B cell (primary cell): ENCODE results near the gene PIP4K2A. TPM values are rescaled to one million over a fixed set of nuclear protein-coding genes. Genes with fewer than 3 reads are reported as not detected.
A peak's percentile ranks its signal among the peaks of the same experiment; 100 is the strongest.

ENCODE experiments used
- ATAC-seq: fragments of 200-7000 bp; cut with Tn5 transposase; one replicate; pipeline ENCODE4 v1.10.0; 2021; ENCODE audit warnings: low read depth, mild to moderate bottlenecking, moderate number of reproducible peaks, moderate library complexity
- CTCF ChIA-PET: fragments of 350-600 bp; sonication (Branson Sonifier 250); formaldehyde crosslinking; loops from one replicate; lab custom pipeline; 2021; ENCODE audit warnings: antibody characterized with exemption, inconsistent platforms; lab: Charles Lee
- POLR2A ChIA-PET: fragments of 350-600 bp; sonication (Branson Sonifier 250); formaldehyde crosslinking; loops from one replicate; lab custom pipeline; 2021; ENCODE audit warnings: antibody characterized with exemption; lab: Charles Lee
- DNase-seq: peaks from one replicate; pipeline ENCODE4 v3.0.0; 2013
- H2AFZ ChIP-seq: 2 replicates; pipeline ENCODE4 v1.6.1; 2012; ENCODE audit warnings: mild to moderate bottlenecking, low read depth, low read length; ENCODE audit not compliant: insufficient read depth, poor library complexity, severe bottlenecking
- H3K27ac ChIP-seq, 2 donors: 1 replicate in 1 of 2; 2 replicates in 1 of 2; pipeline ENCODE4 v1.5.1; 2012 to 2013; ENCODE audit warnings: low read length in 2 of 2, mild to moderate bottlenecking in 2 of 2, moderate library complexity in 1 of 2
- H3K27me3 ChIP-seq, 4 experiments: fragments of 200-600 bp in 1 of 4; sonication (generic) in 1 of 4; replicated peaks in 1 of 4; 1 replicate in 2 of 4; 2 replicates in 2 of 4; pipeline versions ENCODE4 v1.6.1 to v1.7.0; 2013 to 2016; ENCODE audit warnings: low read length in 3 of 4, mild to moderate bottlenecking in 2 of 4, mixed read lengths in 1 of 4, moderate library complexity in 1 of 4; ENCODE audit not compliant: insufficient read depth in 4 of 4, control insufficient read depth in 3 of 4; ENCODE audit errors: control extremely low read depth in 1 of 4
- H3K36me3 ChIP-seq, 2 experiments: replicated peaks in 1 of 2; 1 replicate in 1 of 2; 2 replicates in 1 of 2; pipeline versions ENCODE4 v1.6.1 to v1.7.1; 2013; ENCODE audit warnings: low read length in 1 of 2; ENCODE audit not compliant: insufficient read depth in 2 of 2, control insufficient read depth in 1 of 2; ENCODE audit errors: control extremely low read depth in 1 of 2, extremely low read depth in 1 of 2
- H3K4me1 ChIP-seq, 2 donors: fragments of 200-600 bp in 1 of 2; sonication (generic) in 1 of 2; 1 replicate in 1 of 2; 2 replicates in 1 of 2; pipeline versions ENCODE4 v1.5.1 to v1.6.1; 2013 to 2017; ENCODE audit warnings: low read length in 2 of 2; ENCODE audit not compliant: control insufficient read depth in 2 of 2, insufficient read depth in 2 of 2
- H3K4me2 ChIP-seq: replicated peaks from 2 replicates; pipeline ENCODE3; 2012; ENCODE audit warnings: mild to moderate bottlenecking, low read depth, low read length; ENCODE audit not compliant: poor library complexity, severe bottlenecking
- H3K4me3 ChIP-seq, 5 experiments: fragments of 200-600 bp in 1 of 5; sonication (generic) in 1 of 5; 1 replicate in 3 of 5; 2 replicates in 2 of 5; pipeline versions ENCODE4 v1.5.1 to v1.7.0; 2011 to 2016; ENCODE audit warnings: low read length in 4 of 5, mild to moderate bottlenecking in 4 of 5, low read depth in 2 of 5, control low read depth in 1 of 5, moderate library complexity in 1 of 5; ENCODE audit not compliant: insufficient read depth in 1 of 5; ENCODE audit errors: control extremely low read depth in 1 of 5, extremely low read depth in 1 of 5
- H3K79me2 ChIP-seq: fragments of 200-600 bp; sonication (generic); one replicate; pipeline ENCODE4 v1.6.0; 2016; ENCODE audit warnings: low read length; ENCODE audit not compliant: control insufficient read depth, insufficient read depth
- H3K9ac ChIP-seq: fragments of 200-600 bp; sonication (generic); 2 replicates; pipeline ENCODE4 v1.6.1; 2017; ENCODE audit warnings: mild to moderate bottlenecking, low read length, moderate library complexity
- H3K9me3 ChIP-seq, 3 donors: one replicate each; pipeline versions ENCODE4 v1.6.1 to v1.7.1; 2013; ENCODE audit warnings: low read length in 2 of 3; ENCODE audit not compliant: control insufficient read depth in 2 of 3, insufficient read depth in 1 of 3; ENCODE audit errors: control extremely low read depth in 1 of 3
- H4K20me1 ChIP-seq: 2 replicates; pipeline ENCODE4 v1.6.0; 2012; ENCODE audit warnings: mild to moderate bottlenecking, low read length; ENCODE audit not compliant: insufficient read depth, control insufficient read depth, poor library complexity, severe bottlenecking
- H3K27ac Mint-ChIP-seq: one replicate; pipeline ENCODE4 v1.8.0; 2021; ENCODE audit warnings: mixed read lengths
- H3K27me3 Mint-ChIP-seq: one replicate; pipeline ENCODE4 v1.8.0; 2021; ENCODE audit warnings: mixed read lengths
- H3K4me1 Mint-ChIP-seq: one replicate; pipeline ENCODE4 v1.8.0; 2021; ENCODE audit warnings: mixed read lengths
- H3K4me3 Mint-ChIP-seq: one replicate; pipeline ENCODE4 v1.8.0; 2021; ENCODE audit warnings: mixed read lengths
- H3K9me3 Mint-ChIP-seq: one replicate; pipeline ENCODE4 v1.8.0; 2022; ENCODE audit warnings: mixed read lengths; ENCODE audit not compliant: insufficient read depth
- EZH2 ChIP-seq: IDR thresholded peaks from 2 replicates; pipeline ENCODE4 v1.6.1; 2012; ENCODE audit warnings: borderline replicate concordance, low read depth, mild to moderate bottlenecking, moderate library complexity, low read length; ENCODE audit not compliant: insufficient read depth, poor library complexity, severe bottlenecking
- WGBS: methylation state at CpG from one replicate; pipeline ENCODE4 v1.1.5; 2013; ENCODE audit warnings: missing lambda C conversion rate; ENCODE audit not compliant: insufficient coverage; 5-methylcytosine and 5-hydroxymethylcytosine counted together
- intact Hi-C: fragments of 100-400 bp; cut with micrococcal nuclease; formaldehyde crosslinking; loops from one replicate; pipeline ENCODE4 v1.10.0; 2022
- polyA plus RNA-seq: library from polyadenylated mRNA; depleted of rRNA; stranded (reverse); fragments of >200 nt; gene quantifications from 2 replicates; pipeline ENCODE4 v1.2.3, GENCODE V29; 2012
- total RNA-seq, 2 donors: library from RNA; stranded (reverse); fragments of 120-200 nt in 1 of 2; gene quantifications; 1 replicate in 1 of 2; 2 replicates in 1 of 2; pipeline versions ENCODE4 v1.2.3 to v1.2.4, GENCODE V29; 2013 to 2022
- TF ChIP-seq, protein P1 (sequence below): fragments of 200-600 bp; IDR thresholded peaks from one replicate; pipeline ENCODE4 v1.8.0; 2022; ENCODE audit warnings: antibody characterized with exemption, mild to moderate bottlenecking

PIP4K2A gene
- total and polyA plus RNA-seq, 2 donors (not counting 1 experiment from before 2014, with no cell fraction given): 21.8 to 103 TPM

DNA sequence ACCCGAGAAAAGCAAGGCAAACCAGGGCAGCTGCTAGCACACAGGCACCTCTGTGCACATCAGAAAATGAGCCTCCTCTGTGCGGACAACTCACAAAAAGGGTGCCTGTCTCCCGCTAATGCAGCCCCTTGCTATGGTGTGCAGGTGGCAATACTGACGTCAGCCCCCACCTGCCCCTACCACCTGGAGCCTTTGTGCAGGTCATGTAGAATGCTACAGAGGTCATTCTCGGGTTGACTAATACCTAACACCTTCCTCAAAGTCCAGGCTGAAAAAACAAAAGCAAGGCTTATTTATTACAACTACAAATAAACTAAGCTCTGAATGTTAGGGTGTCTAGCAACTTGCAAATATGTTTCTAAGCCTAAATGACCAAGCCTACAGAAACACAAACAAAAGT, 13.9 kb downstream of the PIP4K2A start:
- CTCF ChIA-PET: interaction anchor here (0.7 to 1.2 kb wide), 3 partner anchors 23 to 115 kb away, joined by 3 read pairs; no protein-coding TSS in a partner anchor
- Histone ChIP-seq H3K4me1 (peaks cover 55 to 61% of the 10 kb centered on the region in 2 donors), H3K9ac (no peak overlapping the region), H3K36me3 (no peaks in the 10 kb centered on the region), H2AFZ (no peak overlapping the region), H3K27me3 (no peaks in the 10 kb centered on the region), H3K79me2 (peaks cover 100% of the 10 kb centered on the region), H4K20me1 (peaks cover 56% of the 10 kb centered on the region), H3K27ac (no peak overlapping the region), H3K4me3 (no peak overlapping the region), H3K9me3 (peaks cover 0 to 3% (median 2%) of the 10 kb centered on the region in 3 donors), H3K4me2 (peak overlapping the region; percentile 19)
- DNase-seq (peak; percentile 34), ATAC-seq (peak; percentile 12)
- Mint-ChIP-seq H3K27me3 (no peaks in the 10 kb centered on the region), H3K4me3 (peak overlapping the region; percentile 24), H3K9me3 (no peaks in the 10 kb centered on the region), H3K27ac (peak overlapping the region; percentile 18), H3K4me1 (peaks cover 76% of the 10 kb centered on the region)
- 90% methylated on average over 3 of the region's 5 CpGs for WGBS
- no peak for TF ChIP-seq EZH2
- POLR2A ChIA-PET: interaction anchor here (0.5 to 1.5 kb wide), 3 partner anchors 10 to 95 kb away, joined by 3 to 6 read pairs (median 3); no protein-coding TSS in a partner anchor
- intact Hi-C loops: loop anchor here (2.0 kb wide), 1 partner anchor 16 kb away; no protein-coding TSS in a partner anchor

DNA sequence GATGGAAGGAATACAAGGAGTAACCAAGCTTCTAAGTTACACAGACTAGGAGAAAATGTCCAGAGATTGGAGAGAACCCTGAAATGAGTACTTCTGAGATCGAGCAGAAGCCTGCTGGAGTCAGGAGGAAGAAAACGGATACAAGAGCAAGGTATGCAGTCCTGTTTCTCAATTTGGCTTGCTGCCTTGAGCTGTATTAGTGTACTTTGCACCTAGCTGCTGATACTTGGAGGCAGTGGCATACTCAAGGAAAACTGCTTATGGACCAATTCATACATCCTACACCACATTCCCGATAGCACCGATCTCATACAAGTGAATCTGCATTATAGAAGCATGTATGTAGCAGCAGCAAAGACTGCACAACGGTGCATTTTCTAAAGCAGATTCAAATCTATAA, 14.4 kb downstream of the PIP4K2A start:
- H2AFZ ChIP-seq: no peak overlapping the region
- WGBS: 83% methylated on average over 1 of the region's 5 CpGs
- H3K79me2 ChIP-seq: peaks cover 100% of the 10 kb centered on the region
- no peaks in the 10 kb centered on the region for H3K36me3 ChIP-seq
- no peak overlapping the region for H3K27ac ChIP-seq
- H3K4me1 ChIP-seq: peaks cover 50 to 56% of the 10 kb centered on the region in 2 donors
- H3K27me3 Mint-ChIP-seq: no peaks in the 10 kb centered on the region
- DNase-seq: no peak
- H3K9me3 Mint-ChIP-seq: no peaks in the 10 kb centered on the region
- intact Hi-C loops: loop anchor here (2.0 kb wide), 1 partner anchor 15 kb away; no protein-coding TSS in a partner anchor
- peaks cover 0 to 2% (median 0%) of the 10 kb centered on the region in 3 donors for H3K9me3 ChIP-seq
- H3K9ac ChIP-seq: no peak overlapping the region
- POLR2A ChIA-PET: no interaction called here
- peak overlapping the region; percentile 18 for H3K27ac Mint-ChIP-seq
- H3K4me2 ChIP-seq: peak overlapping the region; percentile 7
- H3K27me3 ChIP-seq: no peaks in the 10 kb centered on the region
- peaks cover 76% of the 10 kb centered on the region for H3K4me1 Mint-ChIP-seq
- no peak for TF ChIP-seq EZH2
- TF ChIP-seq, protein P1, sequence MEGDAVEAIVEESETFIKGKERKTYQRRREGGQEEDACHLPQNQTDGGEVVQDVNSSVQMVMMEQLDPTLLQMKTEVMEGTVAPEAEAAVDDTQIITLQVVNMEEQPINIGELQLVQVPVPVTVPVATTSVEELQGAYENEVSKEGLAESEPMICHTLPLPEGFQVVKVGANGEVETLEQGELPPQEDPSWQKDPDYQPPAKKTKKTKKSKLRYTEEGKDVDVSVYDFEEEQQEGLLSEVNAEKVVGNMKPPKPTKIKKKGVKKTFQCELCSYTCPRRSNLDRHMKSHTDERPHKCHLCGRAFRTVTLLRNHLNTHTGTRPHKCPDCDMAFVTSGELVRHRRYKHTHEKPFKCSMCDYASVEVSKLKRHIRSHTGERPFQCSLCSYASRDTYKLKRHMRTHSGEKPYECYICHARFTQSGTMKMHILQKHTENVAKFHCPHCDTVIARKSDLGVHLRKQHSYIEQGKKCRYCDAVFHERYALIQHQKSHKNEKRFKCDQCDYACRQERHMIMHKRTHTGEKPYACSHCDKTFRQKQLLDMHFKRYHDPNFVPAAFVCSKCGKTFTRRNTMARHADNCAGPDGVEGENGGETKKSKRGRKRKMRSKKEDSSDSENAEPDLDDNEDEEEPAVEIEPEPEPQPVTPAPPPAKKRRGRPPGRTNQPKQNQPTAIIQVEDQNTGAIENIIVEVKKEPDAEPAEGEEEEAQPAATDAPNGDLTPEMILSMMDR: no peak
- peaks cover 56% of the 10 kb centered on the region for H4K20me1 ChIP-seq
- peak overlapping the region; percentile 24 for H3K4me3 Mint-ChIP-seq
- CTCF ChIA-PET: interaction anchor here (0.7 to 1.2 kb wide), 2 partner anchors 70 to 114 kb away, joined by 3 read pairs; no protein-coding TSS in a partner anchor
- H3K4me3 ChIP-seq: no peak overlapping the region
- ATAC-seq: no peak
